Stimulated activated CD8-positive, alpha-beta memory T cell treated with anti-CD3 and anti-CD28 coated beads, Interleukin-15, amount 100 ng/mL, for 4 hours (primary cell): ENCODE data around the gene DUSP8.
"Not testable (repeated sequence)": the region's sequence is repeated elsewhere in the genome, so short reads cannot be mapped to it uniquely, and the experiment has no call there.

Experiments used
- DNase-seq, 2 donors: peaks; one replicate each; pipeline ENCODE4 v3.0.0-alpha.2; 2020; ENCODE audit warnings: low read depth in 2 of 2

Gene DUSP8, protein sequence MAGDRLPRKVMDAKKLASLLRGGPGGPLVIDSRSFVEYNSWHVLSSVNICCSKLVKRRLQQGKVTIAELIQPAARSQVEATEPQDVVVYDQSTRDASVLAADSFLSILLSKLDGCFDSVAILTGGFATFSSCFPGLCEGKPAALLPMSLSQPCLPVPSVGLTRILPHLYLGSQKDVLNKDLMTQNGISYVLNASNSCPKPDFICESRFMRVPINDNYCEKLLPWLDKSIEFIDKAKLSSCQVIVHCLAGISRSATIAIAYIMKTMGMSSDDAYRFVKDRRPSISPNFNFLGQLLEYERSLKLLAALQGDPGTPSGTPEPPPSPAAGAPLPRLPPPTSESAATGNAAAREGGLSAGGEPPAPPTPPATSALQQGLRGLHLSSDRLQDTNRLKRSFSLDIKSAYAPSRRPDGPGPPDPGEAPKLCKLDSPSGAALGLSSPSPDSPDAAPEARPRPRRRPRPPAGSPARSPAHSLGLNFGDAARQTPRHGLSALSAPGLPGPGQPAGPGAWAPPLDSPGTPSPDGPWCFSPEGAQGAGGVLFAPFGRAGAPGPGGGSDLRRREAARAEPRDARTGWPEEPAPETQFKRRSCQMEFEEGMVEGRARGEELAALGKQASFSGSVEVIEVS

DNA sequence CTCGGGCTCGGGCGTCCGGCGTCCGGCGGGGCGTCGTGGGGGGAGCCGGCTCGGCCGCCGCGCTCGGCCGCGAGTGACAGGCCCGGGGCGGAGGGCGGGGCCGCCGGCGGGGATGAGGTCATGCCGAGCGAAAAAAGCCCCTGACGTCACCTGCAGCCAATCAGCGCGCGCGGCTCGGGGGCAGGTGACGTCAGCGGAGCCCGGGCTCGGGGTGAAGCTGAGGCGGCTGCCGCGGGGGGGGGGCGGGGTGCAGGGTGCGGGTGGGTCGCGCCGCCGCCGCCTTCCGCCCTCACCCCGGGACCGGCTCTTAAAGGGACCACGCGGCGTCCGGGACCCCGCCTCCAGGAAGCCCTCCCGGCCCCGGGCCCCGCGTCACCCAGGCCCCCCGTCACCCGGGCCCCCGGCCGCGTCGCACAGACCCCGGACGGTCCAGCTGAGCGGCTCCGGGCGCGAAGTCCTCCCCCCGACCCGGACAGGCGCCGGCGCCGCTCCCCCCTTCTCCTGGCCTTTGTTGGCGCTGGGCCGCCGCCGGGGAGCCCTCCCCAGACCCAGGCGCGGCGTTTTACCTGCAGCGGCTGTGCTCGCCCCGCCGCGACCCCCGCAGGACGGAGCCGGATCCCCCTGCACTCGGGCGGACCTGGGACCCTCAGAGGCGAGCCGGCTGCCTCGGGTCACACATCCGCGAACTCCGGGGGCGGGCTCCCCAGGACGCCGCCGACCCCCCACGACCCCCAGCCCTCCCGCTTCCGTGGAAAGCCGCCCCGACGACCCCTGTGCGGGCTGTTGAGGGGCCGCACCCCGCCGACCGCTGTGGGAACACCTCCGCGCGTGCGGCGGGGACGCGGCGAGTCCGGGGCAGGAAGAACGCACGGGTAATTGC, at the start of gene DUSP8:
Gene DUSP8, minus strand, starts transcription at position 75 of the 880 bp plus-strand sequence. CDS start 6,445 bp downstream, outside the sequence.
- peak; percentile 83 to 92 for DNase-seq

- DNase-seq = no peak
Observed at GRCh38 chr11:1619449-1619848, 47.4 kb upstream of the DUSP8 start.

DNA sequence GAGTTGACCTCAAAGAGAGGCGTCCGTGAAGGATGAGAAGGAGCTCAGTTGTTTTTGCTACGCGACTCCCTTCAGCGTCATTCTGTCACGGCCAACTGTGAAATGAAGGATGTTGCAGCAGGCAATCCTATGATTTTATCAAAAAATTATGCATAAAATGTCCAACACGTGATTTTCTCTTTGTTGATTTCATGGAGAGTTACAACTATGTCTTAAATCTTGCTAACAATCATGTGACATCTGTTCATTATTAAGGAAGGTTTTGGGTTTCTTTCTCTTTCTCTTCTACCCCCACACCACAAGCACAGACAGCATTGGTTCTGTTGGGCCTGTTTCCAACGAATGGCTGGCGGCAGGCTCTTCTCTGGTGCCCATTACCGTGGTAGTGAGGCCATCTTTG, 46.2 kb upstream of the DUSP8 start:
- DNase-seq = no peak

GRCh38 chr11:1608363-1608762, 36.3 kb upstream of the DUSP8 start, which contains the start of gene KRTAP5-3:
KRTAP5-3 (minus strand) TSS chr11:1608463; CDS start chr11:1608385, 78 bp downstream.
- no peak for DNase-seq

GRCh38 chr11:1607901-1608300, 35.8 kb upstream of the DUSP8 start:
- not testable (repeated sequence) for DNase-seq

DNA sequence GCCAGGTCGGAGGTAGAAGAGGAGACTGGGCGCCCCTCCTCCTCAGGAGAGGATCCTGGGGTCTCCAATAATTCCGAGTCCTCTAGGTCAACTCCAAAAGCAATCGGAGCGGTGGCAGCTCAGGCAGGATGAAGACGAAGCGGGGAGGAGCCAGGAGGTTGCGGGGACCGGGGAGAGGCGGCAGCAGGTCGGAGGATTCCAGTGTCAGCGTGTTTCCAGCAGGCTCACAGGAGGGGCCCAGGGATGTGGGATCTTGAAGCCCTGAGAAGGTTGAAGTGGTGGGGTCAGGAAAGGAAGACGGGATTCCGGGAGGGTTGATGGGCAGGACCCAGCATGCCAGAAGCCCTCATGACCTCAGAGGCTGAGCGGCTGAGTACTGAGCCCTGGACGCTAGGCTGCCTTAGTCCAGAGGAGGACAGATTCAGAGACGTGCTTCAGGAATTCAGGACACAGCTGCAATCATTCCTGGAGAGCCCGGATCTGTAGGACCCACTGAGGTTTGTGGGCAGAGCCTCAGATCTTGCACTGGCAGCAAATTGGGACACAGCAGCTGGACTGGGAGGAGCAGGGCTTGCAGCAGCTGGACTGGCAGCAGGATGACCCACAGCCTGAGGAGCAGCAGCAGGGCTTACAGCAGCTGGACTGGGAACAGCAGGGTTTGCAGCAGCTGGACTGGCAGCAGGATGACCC, 35.2 kb upstream of the DUSP8 start:
- not testable (repeated sequence) for DNase-seq

GRCh38 chr11:1605923-1606322, 33.9 kb upstream of the DUSP8 start:
- not testable (repeated sequence) for DNase-seq

DNA sequence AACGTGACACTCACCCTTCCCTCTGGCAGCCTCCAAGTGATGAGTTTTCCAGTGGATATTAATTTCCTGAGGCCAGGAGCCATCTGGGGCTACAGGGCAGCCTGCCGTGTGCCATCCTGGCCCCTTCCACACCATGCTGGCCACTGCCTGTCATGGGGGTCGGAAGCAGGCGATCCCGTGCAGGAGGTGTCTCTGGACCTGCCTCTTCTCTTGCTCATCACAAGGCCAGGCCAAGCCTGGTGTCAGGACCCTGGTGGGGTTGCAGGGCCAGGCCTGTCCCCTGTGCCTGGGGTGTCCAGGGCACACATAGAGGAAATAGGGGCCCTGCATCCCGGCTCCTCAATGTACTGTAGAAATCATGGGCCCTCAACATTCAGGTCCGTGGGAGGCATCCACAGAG, 32.6 kb upstream of the DUSP8 start:
- no peak for DNase-seq

DNA sequence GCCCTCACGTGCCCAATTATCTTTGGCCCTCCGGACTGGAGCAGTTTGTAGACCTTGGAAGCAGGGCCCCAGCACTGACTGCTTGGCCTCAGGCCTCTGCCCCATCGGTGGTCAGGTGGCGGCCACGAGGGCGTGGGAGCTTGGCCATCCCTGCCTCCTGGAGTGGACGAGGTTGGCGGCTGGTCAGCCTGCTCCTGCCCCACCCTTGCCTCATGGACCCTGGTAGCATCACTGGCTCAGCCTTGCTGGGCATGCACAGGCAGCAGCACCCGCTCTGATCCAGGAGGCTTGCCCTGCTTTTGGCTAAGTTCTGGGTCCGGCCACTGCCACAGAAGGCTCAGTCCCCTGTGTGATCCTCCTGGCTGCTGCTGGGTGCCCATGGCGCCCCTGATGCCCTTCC, 32.1 kb upstream of the DUSP8 start:
- no peak for DNase-seq

GRCh38 chr11:1603629-1604028, 31.6 kb upstream of the DUSP8 start:
- DNase-seq = no peak

- not testable (repeated sequence) for DNase-seq
Observed at GRCh38 chr11:1601663-1602062, 29.6 kb upstream of the DUSP8 start.

DNA sequence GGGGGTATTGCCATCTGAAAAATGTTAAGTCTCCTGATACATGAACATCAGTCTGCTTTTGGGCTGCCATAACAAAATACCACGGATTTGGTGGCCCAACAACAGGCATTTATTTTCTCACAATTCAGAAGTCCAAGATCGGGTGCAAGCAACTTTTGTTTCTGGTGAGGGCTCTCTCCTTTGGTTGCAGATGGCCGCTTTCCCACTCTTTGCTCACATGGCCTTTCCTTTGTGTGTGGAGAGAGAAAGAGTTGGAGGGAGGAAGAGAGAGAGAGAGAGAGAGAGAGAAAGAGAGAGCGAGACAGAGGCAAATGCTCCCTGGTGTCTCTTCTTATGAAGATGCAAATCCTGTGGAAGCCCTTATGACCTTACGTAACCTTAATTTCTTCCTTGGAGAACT, 28.6 kb upstream of the DUSP8 start:
- no peak for DNase-seq

DNA sequence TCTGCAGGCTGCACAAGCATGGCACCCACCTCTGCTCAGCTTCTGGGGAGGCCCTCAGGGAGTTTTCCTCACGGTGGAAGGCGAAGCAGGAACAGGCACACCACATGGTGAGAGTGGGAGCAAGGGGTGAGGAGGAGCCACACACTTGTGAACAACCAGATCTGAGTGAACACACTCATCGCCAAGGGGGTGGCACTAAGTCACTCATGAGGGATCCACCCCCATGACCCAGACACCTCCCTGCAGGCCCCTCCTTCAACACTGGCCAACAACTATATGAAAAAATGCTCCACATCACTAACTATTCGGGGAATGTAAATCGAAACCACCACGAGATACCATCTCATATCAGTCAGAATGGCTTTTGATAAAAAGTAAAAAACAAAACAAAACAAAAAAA, 26.7 kb upstream of the DUSP8 start:
- no peak for DNase-seq

- not testable (repeated sequence) for DNase-seq
Observed at GRCh38 chr11:1598406-1598805, 26.3 kb upstream of the DUSP8 start.

DNA sequence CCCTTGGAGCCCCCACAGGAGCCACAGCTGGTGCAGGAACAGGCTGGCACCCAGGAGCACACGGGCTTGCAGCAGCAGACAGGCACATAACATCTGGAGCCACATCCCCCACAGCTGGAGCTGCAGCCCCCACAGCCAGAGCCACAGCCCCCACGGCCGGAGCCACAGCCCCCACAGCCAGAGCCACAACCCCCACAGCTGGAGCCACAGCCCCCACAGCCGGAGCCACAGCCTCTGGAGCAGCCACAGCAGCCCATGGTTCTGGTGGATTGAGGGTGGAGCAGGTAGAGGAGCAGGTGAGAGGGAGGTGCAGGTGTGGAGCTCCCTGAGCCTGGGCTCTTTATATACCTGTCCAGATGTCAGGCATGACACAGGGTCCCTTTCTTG, 25.9 kb upstream of the DUSP8 start, which contains the start of gene KRTAP5-2:
Gene KRTAP5-2, minus strand, starts transcription at position 301 of the 387 bp plus-strand sequence. Its CDS starts 44 bp downstream, at position 257.
- DNase-seq = no peak

GRCh38 chr11:1597331-1597993, 25.4 kb upstream of the DUSP8 start:
- no peak for DNase-seq

GRCh38 chr11:1596576-1597121, 24.6 kb upstream of the DUSP8 start:
- DNase-seq = not testable (repeated sequence)

DNA sequence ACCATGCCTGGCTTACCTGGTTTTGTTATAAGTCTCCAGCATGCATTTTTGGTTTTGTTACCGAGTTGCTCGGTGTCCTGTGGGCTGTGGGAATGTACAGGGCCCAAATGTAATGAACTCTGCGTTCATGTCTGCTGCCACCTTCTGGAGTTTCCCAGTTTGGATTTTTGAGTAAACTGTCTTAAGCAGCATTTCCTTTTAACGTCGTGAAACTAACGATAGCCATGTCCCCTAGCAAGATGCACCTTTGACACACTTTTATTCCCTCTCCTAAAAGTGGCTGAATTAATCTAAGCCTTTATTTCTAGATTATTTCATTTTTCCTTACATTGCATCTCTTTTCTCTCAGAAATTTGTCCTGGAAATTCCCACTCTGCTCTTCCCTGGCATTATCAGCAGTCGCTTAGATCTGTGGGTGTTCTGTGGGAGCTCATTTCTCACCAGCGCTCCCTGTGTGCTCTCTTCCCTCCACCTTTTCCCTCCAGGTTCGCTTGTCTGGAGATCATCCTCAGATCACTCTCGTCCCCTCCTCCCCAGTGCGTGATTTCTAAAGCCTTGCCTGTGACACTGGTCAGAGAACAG, 24.0 kb upstream of the DUSP8 start:
- DNase-seq = not testable (repeated sequence)

DNA sequence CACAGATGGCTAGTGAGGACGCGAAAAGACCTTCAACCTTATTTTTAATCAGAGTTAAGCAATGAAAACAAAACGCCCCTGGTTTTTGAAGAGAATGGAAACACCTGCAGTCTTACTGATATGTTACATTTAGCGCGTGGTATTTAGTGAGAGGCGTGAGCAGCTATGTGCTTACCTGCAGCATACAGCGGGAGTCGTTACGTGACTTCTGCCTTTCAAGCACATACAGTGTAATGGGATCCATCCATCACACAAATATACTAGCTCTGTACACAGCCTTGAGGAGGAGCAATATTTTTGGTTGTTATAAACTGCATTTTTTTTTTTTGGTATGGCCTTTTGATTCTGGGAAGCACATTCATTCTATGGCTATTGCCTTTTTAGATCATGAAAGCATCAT, 20.6 kb upstream of the DUSP8 start:
- no peak for DNase-seq

DNA sequence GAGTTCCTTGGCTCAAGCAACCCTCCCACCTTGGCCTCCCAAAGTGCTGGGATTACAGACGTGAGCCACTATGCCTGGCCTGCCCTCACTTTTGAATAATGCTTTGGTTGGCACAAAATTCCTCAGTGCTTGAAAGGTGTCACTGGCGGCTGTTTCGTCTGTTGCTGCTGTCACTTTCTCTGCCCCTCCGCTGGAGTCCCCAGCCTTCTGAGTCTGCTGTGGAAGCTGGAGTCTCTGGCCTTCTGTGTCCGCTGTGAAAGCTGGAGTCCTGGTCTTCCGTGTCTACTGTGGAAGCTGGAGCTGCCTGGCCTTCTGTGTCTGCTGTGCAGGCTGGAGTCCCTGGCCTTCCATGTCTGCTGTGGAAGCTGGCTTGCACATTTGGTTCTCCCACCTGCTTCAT, 17.9 kb upstream of the DUSP8 start:
- DNase-seq = no peak
